Measurements from ENCODE around the gene SPPL2C. TPM values are rescaled to one million over a fixed set of nuclear protein-coding genes. Genes with fewer than 3 reads are reported as not detected.

The SPPL2C gene, protein sequence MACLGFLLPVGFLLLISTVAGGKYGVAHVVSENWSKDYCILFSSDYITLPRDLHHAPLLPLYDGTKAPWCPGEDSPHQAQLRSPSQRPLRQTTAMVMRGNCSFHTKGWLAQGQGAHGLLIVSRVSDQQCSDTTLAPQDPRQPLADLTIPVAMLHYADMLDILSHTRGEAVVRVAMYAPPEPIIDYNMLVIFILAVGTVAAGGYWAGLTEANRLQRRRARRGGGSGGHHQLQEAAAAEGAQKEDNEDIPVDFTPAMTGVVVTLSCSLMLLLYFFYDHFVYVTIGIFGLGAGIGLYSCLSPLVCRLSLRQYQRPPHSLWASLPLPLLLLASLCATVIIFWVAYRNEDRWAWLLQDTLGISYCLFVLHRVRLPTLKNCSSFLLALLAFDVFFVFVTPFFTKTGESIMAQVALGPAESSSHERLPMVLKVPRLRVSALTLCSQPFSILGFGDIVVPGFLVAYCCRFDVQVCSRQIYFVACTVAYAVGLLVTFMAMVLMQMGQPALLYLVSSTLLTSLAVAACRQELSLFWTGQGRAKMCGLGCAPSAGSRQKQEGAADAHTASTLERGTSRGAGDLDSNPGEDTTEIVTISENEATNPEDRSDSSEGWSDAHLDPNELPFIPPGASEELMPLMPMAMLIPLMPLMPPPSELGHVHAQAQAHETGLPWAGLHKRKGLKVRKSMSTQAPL
- total RNA-seq, result not detected in 2 replicates

DNA sequence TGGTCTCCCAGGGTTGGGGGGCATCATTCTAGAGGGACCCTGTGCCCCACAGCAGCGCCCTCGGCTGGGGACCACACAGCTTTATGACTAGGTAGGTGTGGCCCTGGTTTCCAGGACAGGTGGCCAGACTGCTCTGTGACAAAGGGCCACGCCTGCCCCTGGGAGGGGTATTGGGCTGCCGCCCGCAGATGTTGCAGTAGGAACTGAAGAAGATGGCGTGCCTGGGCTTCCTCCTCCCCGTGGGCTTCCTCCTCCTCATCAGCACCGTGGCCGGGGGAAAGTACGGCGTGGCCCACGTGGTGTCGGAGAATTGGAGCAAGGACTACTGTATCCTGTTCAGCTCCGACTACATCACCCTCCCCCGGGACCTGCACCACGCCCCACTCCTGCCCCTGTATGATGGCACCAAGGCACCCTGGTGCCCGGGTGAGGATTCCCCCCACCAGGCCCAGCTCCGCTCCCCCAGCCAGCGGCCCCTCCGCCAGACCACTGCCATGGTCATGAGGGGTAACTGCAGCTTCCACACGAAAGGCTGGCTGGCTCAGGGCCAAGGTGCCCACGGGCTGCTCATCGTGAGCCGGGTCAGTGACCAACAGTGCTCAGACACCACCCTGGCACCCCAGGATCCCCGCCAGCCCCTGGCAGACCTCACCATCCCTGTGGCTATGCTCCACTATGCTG, at the start of gene SPPL2C:
Gene SPPL2C, plus strand, starts transcription at position 187 of the 681 bp plus-strand sequence. Its CDS starts 26 bp downstream, at position 213.

DNA sequence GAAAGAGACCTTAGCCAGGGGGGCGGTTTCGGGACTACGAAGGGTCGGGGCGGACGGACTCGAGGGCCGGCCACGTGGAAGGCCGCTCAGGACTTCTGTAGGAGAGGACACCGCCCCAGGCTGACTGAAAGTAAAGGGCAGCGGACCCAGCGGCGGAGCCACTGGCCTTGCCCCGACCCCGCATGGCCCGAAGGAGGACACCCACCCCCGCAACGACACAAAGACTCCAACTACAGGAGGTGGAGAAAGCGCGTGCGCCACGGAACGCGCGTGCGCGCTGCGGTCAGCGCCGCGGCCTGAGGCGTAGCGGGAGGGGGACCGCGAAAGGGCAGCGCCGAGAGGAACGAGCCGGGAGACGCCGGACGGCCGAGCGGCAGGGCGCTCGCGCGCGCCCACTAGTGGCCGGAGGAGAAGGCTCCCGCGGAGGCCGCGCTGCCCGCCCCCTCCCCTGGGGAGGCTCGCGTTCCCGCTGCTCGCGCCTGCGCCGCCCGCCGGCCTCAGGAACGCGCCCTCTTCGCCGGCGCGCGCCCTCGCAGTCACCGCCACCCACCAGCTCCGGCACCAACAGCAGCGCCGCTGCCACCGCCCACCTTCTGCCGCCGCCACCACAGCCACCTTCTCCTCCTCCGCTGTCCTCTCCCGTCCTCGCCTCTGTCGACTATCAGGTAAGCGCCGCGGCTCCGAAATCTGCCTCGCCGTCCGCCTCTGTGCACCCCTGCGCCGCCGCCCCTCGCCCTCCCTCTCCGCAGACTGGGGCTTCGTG, 49.5 kb downstream of the SPPL2C start, which contains the start of gene MAPT:
Gene MAPT, plus strand, starts transcription at position 533 of the 763 bp plus-strand sequence. CDS start 67,784 bp downstream, outside the sequence.

Other genes starting within 250 kb of the SPPL2C start
- not detected in 2 replicates for gene CRHR1, start 60.6 kb upstream of the SPPL2C start, total RNA-seq
- not detected in 2 replicates for gene MAPT, start 49.7 kb downstream of the SPPL2C start, total RNA-seq
- gene STH, start 154.4 kb downstream of the SPPL2C start, total RNA-seq, result not detected in 2 replicates